H1 (cell line): ENCODE results near the gene UNC13D. TPM values are rescaled to one million over a fixed set of nuclear protein-coding genes. Genes with fewer than 3 reads are reported as not detected.

Experiments
- CTCF ChIA-PET: fragments of 300-600 bp; sonication (Branson Sonifier 250); formaldehyde crosslinking; loops from one replicate; lab custom pipeline; 2021; ENCODE audit not compliant: partially characterized antibody; lab: Charles Lee
- POLR2A ChIA-PET: fragments of 300-600 bp; sonication (Branson Sonifier 250); formaldehyde crosslinking; loops from one replicate; lab custom pipeline; 2021; ENCODE audit warnings: inconsistent platforms; ENCODE audit not compliant: partially characterized antibody; lab: Charles Lee
- DNase-seq, 2 experiments: peaks; one replicate each; pipeline versions ENCODE4 v3.0.0 to v3.0.0-alpha.2; 2010 to 2022; ENCODE audit warnings: low spot score in 2 of 2, low read depth in 1 of 2, mixed read lengths in 1 of 2
- FAIRE-seq: peaks from 2 replicates; lab custom pipeline; 2011; peaks lifted over from hg19 to GRCh38; lab: Jason Lieb, UNC
- H2AFZ ChIP-seq: 2 replicates; pipeline ENCODE4 v1.8.1; 2012; ENCODE audit warnings: low read length, inconsistent platforms
- H2AK5ac ChIP-seq: 2 replicates; pipeline ENCODE4 v1.6.1; 2013; ENCODE audit warnings: low read depth, low read length
- H2BK120ac ChIP-seq: replicated peaks from 2 replicates; pipeline ENCODE3; 2013; ENCODE audit warnings: low read depth, low read length, inconsistent platforms
- H2BK12ac ChIP-seq: 2 replicates; pipeline ENCODE4 v1.6.1; 2013; ENCODE audit warnings: low read depth, low read length
- H2BK15ac ChIP-seq: 2 replicates; pipeline ENCODE4 v1.6.1; 2013; ENCODE audit warnings: low read length
- H2BK20ac ChIP-seq: 2 replicates; pipeline ENCODE4 v1.6.1; 2013; ENCODE audit warnings: low read length
- H2BK5ac ChIP-seq: 2 replicates; pipeline ENCODE4 v1.6.1; 2013; ENCODE audit warnings: low read depth, low read length
- H3K14ac ChIP-seq: 2 replicates; pipeline ENCODE4 v1.6.1; 2013; ENCODE audit warnings: inconsistent platforms; ENCODE audit not compliant: insufficient read length
- H3K18ac ChIP-seq: 2 replicates; pipeline ENCODE4 v1.6.1; 2013; ENCODE audit warnings: low read length; ENCODE audit errors: extremely low read depth
- H3K23ac ChIP-seq: 2 replicates; pipeline ENCODE4 v1.6.1; 2013; ENCODE audit warnings: inconsistent platforms; ENCODE audit not compliant: insufficient read length
- H3K23me2 ChIP-seq: 2 replicates; pipeline ENCODE4 v1.6.1; 2013; ENCODE audit warnings: low read depth, low read length
- H3K27ac ChIP-seq: 2 replicates; pipeline ENCODE4 v1.6.1; 2011; ENCODE audit warnings: low read depth, low read length, inconsistent platforms
- H3K27me3 ChIP-seq, 4 experiments: replicated peaks in 1 of 4; 1 replicate in 1 of 4; 2 replicates in 3 of 4; pipeline versions ENCODE4 v1.6.1 to v1.8.1; 2011 to 2013; ENCODE audit warnings: low read length in 3 of 4, mild to moderate bottlenecking in 3 of 4, inconsistent platforms in 2 of 4, mixed read lengths in 2 of 4, moderate library complexity in 1 of 4; ENCODE audit not compliant: control insufficient read depth in 3 of 4, insufficient read depth in 3 of 4; ENCODE audit errors: extremely low read depth in 1 of 4
- H3K36me3 ChIP-seq, 4 experiments: 2 replicates each; pipeline versions ENCODE4 v1.6.1 to v1.8.1; 2011 to 2013; ENCODE audit warnings: mild to moderate bottlenecking in 4 of 4, low read length in 3 of 4, moderate library complexity in 2 of 4, control low read depth in 1 of 4, inconsistent platforms in 1 of 4; ENCODE audit not compliant: insufficient read depth in 4 of 4, control insufficient read depth in 2 of 4
- H3K4ac ChIP-seq: replicated peaks from 2 replicates; pipeline ENCODE3; 2013; ENCODE audit warnings: low read length, low read depth, mixed read lengths, inconsistent platforms; ENCODE audit not compliant: insufficient read length
- H3K4me1 ChIP-seq, 4 experiments: replicated peaks in 1 of 4; 1 replicate in 1 of 4; 2 replicates in 3 of 4; pipeline versions ENCODE4 v1.6.1 to v1.8.1; 2011 to 2013; ENCODE audit warnings: low read length in 3 of 4, inconsistent platforms in 2 of 4, mixed read lengths in 1 of 4; ENCODE audit not compliant: insufficient read depth in 4 of 4, control insufficient read depth in 3 of 4
- H3K4me2 ChIP-seq, 2 experiments: 2 replicates each; pipeline versions ENCODE4 v1.6.1 to v1.8.1; 2011 to 2013; ENCODE audit warnings: low read depth in 2 of 2, low read length in 2 of 2, control low read depth in 1 of 2, inconsistent platforms in 1 of 2, mild to moderate bottlenecking in 1 of 2; ENCODE audit not compliant: insufficient read depth in 1 of 2
- H3K4me3 ChIP-seq, 4 experiments: fragments of 200-600, 300-600 bp in 1 of 4; sonication (generic), shearing (Covaris generic), sonication (Bioruptor Twin) in 1 of 4; 2 replicates each; pipeline versions ENCODE4 v1.5.1 to v1.8.1; 2011 to 2016; ENCODE audit warnings: low read length in 4 of 4, low read depth in 3 of 4, control low read depth in 2 of 4, inconsistent platforms in 2 of 4, mild to moderate bottlenecking in 2 of 4, mixed read lengths in 1 of 4, moderate library complexity in 1 of 4; ENCODE audit not compliant: insufficient read depth in 2 of 4; ENCODE audit errors: extremely low read depth in 1 of 4
- H3K56ac ChIP-seq: replicated peaks from 2 replicates; pipeline ENCODE3; 2013; ENCODE audit warnings: low read depth, mild to moderate bottlenecking, mixed read lengths, low read length, inconsistent platforms; ENCODE audit not compliant: insufficient read length
- H3K79me1 ChIP-seq: 2 replicates; pipeline ENCODE4 v1.6.1; 2013; ENCODE audit warnings: low read depth, low read length, control low read depth
- H3K79me2 ChIP-seq, 2 experiments: 2 replicates each; pipeline versions ENCODE4 v1.6.1 to v1.8.1; 2012 to 2013; ENCODE audit warnings: low read length in 2 of 2, mild to moderate bottlenecking in 2 of 2, inconsistent platforms in 1 of 2; ENCODE audit not compliant: insufficient read depth in 2 of 2, control insufficient read depth in 1 of 2
- H3K9ac ChIP-seq, 4 experiments: replicated peaks in 1 of 4; 1 replicate in 1 of 4; 2 replicates in 3 of 4; pipeline versions ENCODE4 v1.6.1 to v1.8.1; 2011 to 2013; ENCODE audit warnings: low read depth in 3 of 4, low read length in 3 of 4, control low read depth in 2 of 4, mild to moderate bottlenecking in 2 of 4, moderate library complexity in 2 of 4, inconsistent platforms in 1 of 4; ENCODE audit errors: extremely low read depth in 1 of 4
- H3K9me3 ChIP-seq, 2 experiments: 2 replicates each; pipeline versions ENCODE4 v1.6.1 to v1.8.1; 2012 to 2013; ENCODE audit warnings: mild to moderate bottlenecking in 2 of 2, moderate library complexity in 2 of 2, control low read depth in 1 of 2, inconsistent platforms in 1 of 2, low read depth in 1 of 2, low read length in 1 of 2, mixed read lengths in 1 of 2; ENCODE audit not compliant: insufficient read depth in 2 of 2
- H4K20me1 ChIP-seq, 2 experiments: replicated peaks in 1 of 2; 2 replicates each; pipeline versions ENCODE3 to v1.8.1; 2011 to 2013; ENCODE audit warnings: inconsistent platforms in 2 of 2, low read length in 2 of 2, mild to moderate bottlenecking in 1 of 2; ENCODE audit not compliant: insufficient read depth in 2 of 2, control insufficient read depth in 1 of 2
- H4K5ac ChIP-seq: 2 replicates; pipeline ENCODE4 v1.6.1; 2013; ENCODE audit warnings: low read length, low read depth, mixed read lengths, inconsistent platforms; ENCODE audit not compliant: insufficient read length
- H4K8ac ChIP-seq: 2 replicates; pipeline ENCODE4 v1.8.0; 2013; ENCODE audit warnings: mild to moderate bottlenecking, moderate library complexity, low read length, inconsistent platforms; ENCODE audit not compliant: insufficient read depth; ENCODE audit errors: extremely low read depth
- H4K91ac ChIP-seq: replicated peaks from 2 replicates; pipeline ENCODE3; 2013; ENCODE audit warnings: low read length, mixed read lengths, inconsistent platforms; ENCODE audit not compliant: insufficient read length
- ASH2L ChIP-seq: fragments of 200-600, 300-600 bp; sonication (generic); IDR thresholded peaks from one replicate; pipeline ENCODE4 v1.7.1; 2017; ENCODE audit warnings: low read length
- BRCA1 ChIP-seq: IDR thresholded peaks from 2 replicates; pipeline ENCODE4 v1.6.1; 2012; ENCODE audit warnings: low read depth, low read length, improper control_type of control experiment
- EP300 ChIP-seq, 2 experiments: IDR thresholded peaks; 1 replicate in 1 of 2; 2 replicates in 1 of 2; pipeline ENCODE4 v1.6.1; 2011 to 2012; ENCODE audit warnings: low read depth in 2 of 2, low read length in 2 of 2, mild to moderate bottlenecking in 2 of 2, borderline replicate concordance in 1 of 2, inconsistent platforms in 1 of 2, moderate library complexity in 1 of 2
- JUND ChIP-seq: IDR thresholded peaks from 2 replicates; pipeline ENCODE4 v1.6.1; 2011; ENCODE audit warnings: mild to moderate bottlenecking, improper control_type of control experiment, low read length
- KDM1A ChIP-seq: fragments of 200-600, 300-600 bp; sonication (generic); IDR thresholded peaks from 2 replicates; pipeline ENCODE4 v1.7.1; 2016; ENCODE audit warnings: mild to moderate bottlenecking, low read length, borderline replicate concordance
- NRF1 ChIP-seq: IDR thresholded peaks from 2 replicates; pipeline ENCODE4 v1.6.1; 2011; ENCODE audit warnings: mild to moderate bottlenecking, low read depth, low read length, improper control_type of control experiment
- POU5F1 ChIP-seq: IDR thresholded peaks from 2 replicates; pipeline ENCODE4 v1.6.1; 2011; ENCODE audit warnings: low read depth, mild to moderate bottlenecking, low read length, moderate library complexity
- RNF2 ChIP-seq: fragments of 200-900, 300-1000 bp; sonication (generic); IDR thresholded peaks from 2 replicates; pipeline ENCODE4 v1.7.1; 2016; ENCODE audit warnings: borderline replicate concordance, low read depth, mild to moderate bottlenecking, antibody characterized with exemption, low read length; ENCODE audit not compliant: poor library complexity, severe bottlenecking; ENCODE audit errors: missing control alignments
- SIX5 ChIP-seq: IDR thresholded peaks from 2 replicates; pipeline ENCODE4 v1.6.1; 2011; ENCODE audit warnings: mild to moderate bottlenecking, low read depth, low read length
- WGBS, 2 experiments: shearing (Covaris generic) in 1 of 2; methylation state at CpG; one replicate each; pipeline versions ENCODE4 v1.1.6 to v1.1.7; 2013 to 2015; ENCODE audit warnings: low lambda C conversion rate in 2 of 2, mixed read lengths in 2 of 2, inconsistent platforms in 1 of 2, low coverage in 1 of 2, missing lambda C conversion rate in 1 of 2; ENCODE audit not compliant: insufficient replicate concordance in 2 of 2, insufficient coverage in 1 of 2, insufficient read length in 1 of 2; ENCODE audit errors: extremely low coverage in 1 of 2, missing lambda C conversion rate in 1 of 2; 5-methylcytosine and 5-hydroxymethylcytosine counted together
- polyA plus RNA-seq, 7 experiments: library from polyadenylated mRNA; depleted of rRNA in 3 of 7; stranded (reverse) in 5 of 7; unstranded in 2 of 7; fragments of >200 nt in 5 of 7; fragments of 200-250 nt in 2 of 7; gene quantifications; 1 replicate in 5 of 7; 2 replicates in 1 of 7; 4 replicates in 1 of 7; pipeline versions ENCODE4 v1.2.1 to v1.2.3, GENCODE V29; 2011 to 2013; ENCODE audit warnings: missing spikeins in 2 of 7, mixed read lengths in 2 of 7
- total RNA-seq: library from RNA; stranded (reverse); fragmentation: NEBNext Ultra II Directional; extraction: Animal tissue kit (Norgen Biotek cat#: 25700); gene quantifications from 2 replicates; pipeline ENCODE4 v1.2.1, GENCODE V29; 2021
- TF ChIP-seq, protein P1 (sequence below): IDR thresholded peaks from 2 replicates; pipeline ENCODE4 v1.6.1; 2012; ENCODE audit warnings: low read length, inconsistent platforms

The UNC13D gene
- total and polyA plus RNA-seq, 2 of the 8 experiments (the other 6 are each of a cell fraction or from before 2014, with no cell fraction given), result 3.6 to 8.4 TPM

DNA sequence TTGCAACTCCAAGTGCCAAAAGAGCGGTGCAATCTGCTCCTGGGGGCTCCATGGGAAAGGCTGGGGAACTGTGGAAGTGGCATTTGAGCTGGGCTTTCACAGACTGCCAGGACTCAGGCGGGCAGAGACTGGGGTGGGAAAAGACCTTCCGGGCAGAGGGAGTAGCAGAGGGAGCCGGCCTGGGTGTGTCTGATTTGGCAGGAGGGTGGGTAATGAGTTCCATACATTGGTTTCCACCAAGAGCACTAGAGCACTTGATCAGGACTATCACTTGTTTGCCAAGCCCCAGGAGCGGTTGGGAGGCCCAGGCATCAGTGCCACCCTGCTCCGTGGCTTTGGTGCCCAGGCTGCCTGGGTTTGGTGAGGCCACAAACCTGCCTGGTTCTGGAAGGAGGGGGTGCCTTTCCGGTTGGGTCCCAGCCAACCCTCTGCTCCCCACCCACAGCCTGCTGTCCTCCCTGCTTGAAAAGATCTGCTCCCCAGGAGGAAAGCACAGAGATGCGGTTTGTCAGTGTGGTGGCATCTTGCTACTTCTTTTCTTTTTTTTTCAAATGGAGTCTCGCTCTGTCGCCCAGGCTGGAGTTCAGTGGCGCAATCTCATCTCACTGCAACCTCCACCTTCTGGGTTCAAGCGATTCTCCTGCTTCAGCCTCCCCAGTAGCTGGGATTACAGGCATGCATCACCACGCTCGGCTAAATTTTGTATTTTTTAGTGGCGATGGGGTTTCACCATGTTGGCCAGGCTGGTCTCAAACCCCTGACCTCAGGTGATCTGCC is 37.7 kb upstream of the UNC13D start:
- H4K91ac ChIP-seq, result no peak overlapping the region
- 90% methylated on average over 15 of the region's 15 CpGs; no CpG with 5 or more reads in 1 of the 2 experiments for WGBS, 2 experiments
- H2BK12ac ChIP-seq, result no peak overlapping the region
- H2BK5ac ChIP-seq, result no peak overlapping the region
- H2BK20ac ChIP-seq, result no peak overlapping the region
- H4K8ac ChIP-seq, result no peak overlapping the region
- no peak overlapping the region for H3K4me3 ChIP-seq
- peaks cover 15% of the 10 kb centered on the region; the same call in 1 of the 2 replicates for H3K23me2 ChIP-seq
- peaks cover 0 to 3% of the 10 kb centered on the region in 2 experiments for H4K20me1 ChIP-seq
- H3K27ac ChIP-seq, result no peak overlapping the region
- H3K36me3 ChIP-seq, result no peaks in the 10 kb centered on the region
- CTCF ChIA-PET, result interaction anchor here (0.7 to 2.0 kb wide), 6 partner anchors 12 to 55 kb away, joined by 3 to 6 read pairs (median 4); no protein-coding TSS in a partner anchor
- H3K4me1 ChIP-seq, result peaks cover 0 to 9% (median 5%) of the 10 kb centered on the region in 4 experiments; a peak in 5 of 7 replicates
- no peak overlapping the region for H3K14ac ChIP-seq
- H3K4me2 ChIP-seq, result no peak overlapping the region
- no peaks in the 10 kb centered on the region for H3K79me2 ChIP-seq
- no peak overlapping the region for H4K5ac ChIP-seq
- H3K23ac ChIP-seq, result no peak overlapping the region
- no peak overlapping the region for H2AFZ ChIP-seq
- no peak for DNase-seq
- H3K79me1 ChIP-seq, result no peaks in the 10 kb centered on the region
- no peak overlapping the region for H3K18ac ChIP-seq
- H3K9me3 ChIP-seq, result no peaks in the 10 kb centered on the region
- H3K4ac ChIP-seq, result no peak overlapping the region
- no peak for FAIRE-seq
- POLR2A ChIA-PET, result interaction anchor here (0.9 to 12.1 kb wide), 2 partner anchors 10 to 26 kb away, joined by 3 to 143 read pairs; partner anchors contain the start of gene TRIM65
- peaks cover 10 to 24% (median 19%) of the 10 kb centered on the region in 4 experiments for H3K27me3 ChIP-seq
- no peak overlapping the region for H2AK5ac ChIP-seq
- no peak overlapping the region for H3K56ac ChIP-seq
- no peak overlapping the region for H2BK15ac ChIP-seq
- no peak overlapping the region for H3K9ac ChIP-seq
- no peak overlapping the region for H2BK120ac ChIP-seq
- TF ChIP-seq NRF1 (no peak), BRCA1 (no peak), KDM1A (no peak), SIX5 (no peak), EP300 (IDR thresholded peaks at IDR 0.05; ENCODE audit: borderline replicate concordance in 1 of 2, low read depth in 2 of 2, low read length in 2 of 2) (no peak), JUND (no peak), POU5F1 (no peak), RNF2 (no peak), ASH2L (no peak)
- TF ChIP-seq, protein P1, sequence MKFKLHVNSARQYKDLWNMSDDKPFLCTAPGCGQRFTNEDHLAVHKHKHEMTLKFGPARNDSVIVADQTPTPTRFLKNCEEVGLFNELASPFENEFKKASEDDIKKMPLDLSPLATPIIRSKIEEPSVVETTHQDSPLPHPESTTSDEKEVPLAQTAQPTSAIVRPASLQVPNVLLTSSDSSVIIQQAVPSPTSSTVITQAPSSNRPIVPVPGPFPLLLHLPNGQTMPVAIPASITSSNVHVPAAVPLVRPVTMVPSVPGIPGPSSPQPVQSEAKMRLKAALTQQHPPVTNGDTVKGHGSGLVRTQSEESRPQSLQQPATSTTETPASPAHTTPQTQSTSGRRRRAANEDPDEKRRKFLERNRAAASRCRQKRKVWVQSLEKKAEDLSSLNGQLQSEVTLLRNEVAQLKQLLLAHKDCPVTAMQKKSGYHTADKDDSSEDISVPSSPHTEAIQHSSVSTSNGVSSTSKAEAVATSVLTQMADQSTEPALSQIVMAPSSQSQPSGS, result no peak
